ENCODE data around the gene ATRIP.

ATRIP gene

GRCh38 chr3:48409291-48410201 is 37.0 kb upstream of the ATRIP start:
- DNase-seq (ENCODE audit: low read depth in 4 of 4, low spot score in 1 of 4), result no peak

GRCh38 chr3:48410205-48411040 is 36.1 kb upstream of the ATRIP start:
- no peak for DNase-seq (ENCODE audit: low read depth in 4 of 4, low spot score in 1 of 4)

- no peak for DNase-seq (ENCODE audit: low read depth in 4 of 4, low spot score in 1 of 4)
Measured at GRCh38 chr3:48411041-48411588, 35.4 kb upstream of the ATRIP start.

GRCh38 chr3:48411606-48412374 is 34.7 kb upstream of the ATRIP start:
- DNase-seq (ENCODE audit: low read depth in 4 of 4, low spot score in 1 of 4), result no peak

GRCh38 chr3:48412375-48413001 is 34.0 kb upstream of the ATRIP start:
- no peak for DNase-seq (ENCODE audit: low read depth in 4 of 4, low spot score in 1 of 4)

GRCh38 chr3:48413086-48413485 is 33.5 kb upstream of the ATRIP start:
- no peak for DNase-seq (ENCODE audit: low read depth in 4 of 4, low spot score in 1 of 4)

GRCh38 chr3:48413611-48414010 is 32.9 kb upstream of the ATRIP start:
- DNase-seq (ENCODE audit: low read depth in 4 of 4, low spot score in 1 of 4), result no peak

GRCh38 chr3:48414376-48415250 is 31.9 kb upstream of the ATRIP start:
- no peak for DNase-seq (ENCODE audit: low read depth in 4 of 4, low spot score in 1 of 4)

GRCh38 chr3:48415251-48415953 is 31.1 kb upstream of the ATRIP start:
- no peak for DNase-seq (ENCODE audit: low read depth in 4 of 4, low spot score in 1 of 4)

GRCh38 chr3:48416091-48416505 is 30.4 kb upstream of the ATRIP start:
- DNase-seq (ENCODE audit: low read depth in 4 of 4, low spot score in 1 of 4), result no peak

GRCh38 chr3:48416546-48416945 is 30.0 kb upstream of the ATRIP start:
- no peak for DNase-seq (ENCODE audit: low read depth in 4 of 4, low spot score in 1 of 4)

- DNase-seq (ENCODE audit: low read depth in 4 of 4, low spot score in 1 of 4), result no peak
Measured at GRCh38 chr3:48417529-48418108, 28.9 kb upstream of the ATRIP start.

- DNase-seq (ENCODE audit: low read depth in 4 of 4, low spot score in 1 of 4), result no peak
Measured at GRCh38 chr3:48418140-48418539, 28.4 kb upstream of the ATRIP start.

GRCh38 chr3:48418651-48419050 is 27.9 kb upstream of the ATRIP start:
- no peak for DNase-seq (ENCODE audit: low read depth in 4 of 4, low spot score in 1 of 4)

- no peak for DNase-seq (ENCODE audit: low read depth in 4 of 4, low spot score in 1 of 4)
Measured at GRCh38 chr3:48419149-48419548, 27.4 kb upstream of the ATRIP start.

GRCh38 chr3:48419597-48419996 is 26.9 kb upstream of the ATRIP start:
- no peak for DNase-seq (ENCODE audit: low read depth in 4 of 4, low spot score in 1 of 4)

- no peak for DNase-seq (ENCODE audit: low read depth in 4 of 4, low spot score in 1 of 4)
Measured at GRCh38 chr3:48420561-48420960, 26.0 kb upstream of the ATRIP start.

GRCh38 chr3:48422272-48422671 is 24.3 kb upstream of the ATRIP start:
- no peak for DNase-seq (ENCODE audit: low read depth in 4 of 4, low spot score in 1 of 4)

GRCh38 chr3:48422681-48423080 is 23.9 kb upstream of the ATRIP start:
- DNase-seq (ENCODE audit: low read depth in 4 of 4, low spot score in 1 of 4), result no peak

Measured in stimulated activated CD4-positive, alpha-beta T cell treated with anti-CD3 and anti-CD28 coated beads, Interleukin-1b, Interleukin-23, amount 100 ng/mL, for 24 hours (primary cell).